ENCODE data around the gene RSBN1L.

Gene RSBN1L

DNA sequence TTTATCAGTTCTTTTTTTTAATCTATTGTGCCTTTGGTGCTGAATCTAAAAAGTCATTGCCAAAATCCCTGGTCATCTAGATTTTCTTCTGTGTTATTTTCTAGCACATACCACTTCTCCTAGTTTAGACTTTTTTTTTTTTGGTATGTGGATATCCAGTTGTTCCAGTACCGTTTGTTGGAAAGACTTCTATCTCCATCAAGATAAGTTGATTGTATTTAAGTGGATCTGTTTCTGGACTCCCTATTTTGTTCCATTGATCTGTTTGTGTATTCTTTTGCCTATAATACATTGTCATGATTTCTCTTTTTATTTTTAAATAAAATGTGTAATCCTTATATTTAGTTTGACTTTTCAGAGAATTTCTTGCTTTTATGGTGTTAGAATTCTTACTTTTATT is 35.5 kb downstream of the RSBN1L start:
- no peak for DNase-seq (ENCODE audit: low spot score)

DNA sequence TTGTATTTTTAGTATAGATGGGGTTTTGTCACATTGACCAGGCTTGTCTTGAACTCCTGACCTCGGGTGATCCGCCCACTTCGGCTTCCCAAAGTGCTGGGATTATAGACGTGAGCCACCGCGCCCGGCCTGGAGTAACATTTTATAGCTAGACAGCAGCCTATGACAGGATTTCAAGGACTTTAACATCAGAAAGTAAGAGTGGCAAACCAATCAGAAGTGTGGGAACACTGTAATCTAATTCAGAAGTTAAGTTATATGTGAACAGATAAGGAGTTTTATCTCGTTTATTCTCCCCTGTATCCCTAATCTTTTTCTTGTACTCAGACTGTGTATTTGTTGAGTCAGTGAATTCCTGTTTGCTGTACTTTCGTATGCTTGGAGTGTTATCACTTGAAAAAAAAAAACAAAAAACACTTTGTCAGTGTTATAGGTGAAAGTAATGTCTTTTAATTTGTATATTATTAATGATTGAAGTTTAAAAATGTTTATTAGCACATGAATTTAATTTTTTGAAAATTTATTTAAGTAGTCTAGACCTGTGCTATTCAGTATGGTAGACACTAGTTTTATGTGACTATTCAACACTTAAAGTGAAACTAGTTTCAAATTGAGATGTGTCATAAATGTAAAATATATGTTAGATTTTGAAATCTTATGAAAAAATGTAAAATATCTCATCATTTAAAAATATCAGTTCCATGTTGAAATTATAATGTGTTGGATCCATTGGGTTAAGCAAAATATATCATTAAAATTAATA is 38.6 kb downstream of the RSBN1L start:
- DNase-seq (ENCODE audit: low spot score), result no peak

DNA sequence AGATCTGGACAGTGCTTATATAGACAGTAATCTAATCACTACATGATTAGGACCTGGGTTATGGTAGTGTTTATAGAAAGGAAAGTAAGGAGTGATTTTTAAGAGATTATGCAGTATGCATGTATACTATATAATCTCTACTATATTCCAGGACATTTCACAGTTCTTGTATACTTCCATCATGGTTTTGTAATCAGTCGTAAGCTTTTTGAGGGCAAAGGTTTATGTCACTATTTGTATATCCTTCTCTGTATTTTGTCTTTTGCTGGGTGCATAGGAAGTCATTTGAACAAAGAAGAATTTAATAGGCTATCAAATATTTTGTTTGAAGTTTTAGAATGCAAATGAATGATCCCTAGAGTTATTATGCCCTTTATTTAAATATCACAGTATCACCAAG is 39.2 kb downstream of the RSBN1L start:
- no peak for DNase-seq (ENCODE audit: low spot score)

DNA sequence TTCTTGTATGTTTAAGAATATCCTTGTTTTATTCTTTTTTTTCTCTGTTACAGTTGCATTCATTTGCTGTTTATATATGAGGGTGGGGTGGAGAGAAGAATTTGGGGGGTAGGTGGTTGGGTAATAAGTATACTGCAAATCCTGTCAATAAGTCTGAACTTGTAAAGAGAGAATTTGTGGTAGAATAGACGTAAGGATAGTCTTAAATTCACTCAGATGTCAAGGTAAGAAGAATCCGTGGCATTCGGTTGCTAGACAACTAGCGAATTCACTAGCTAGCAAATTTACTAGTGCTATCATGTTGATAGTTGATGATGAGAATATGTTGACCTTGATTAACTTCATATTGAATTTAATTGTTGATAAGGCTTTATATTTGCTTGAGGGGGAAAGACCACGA is 40.7 kb downstream of the RSBN1L start:
- DNase-seq (ENCODE audit: low spot score), result no peak

DNA sequence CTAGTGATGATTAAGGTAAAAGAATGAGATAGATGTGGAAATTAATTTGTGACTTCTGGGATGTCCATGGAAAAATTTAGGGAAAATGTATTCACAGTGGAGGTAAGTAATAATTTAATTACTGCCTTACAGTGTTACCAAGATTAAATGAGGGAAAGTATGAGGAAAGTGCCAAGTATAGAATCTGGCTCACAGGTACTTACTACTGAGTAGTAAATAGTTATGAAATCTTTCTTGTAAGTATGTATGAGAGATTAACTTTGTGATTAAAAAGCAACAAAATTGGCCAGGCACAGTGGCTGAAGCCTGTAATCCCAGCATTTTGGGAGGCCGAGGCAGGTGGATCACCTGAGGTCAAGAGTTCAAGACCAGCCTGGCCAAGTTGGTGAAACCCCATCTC is 42.1 kb downstream of the RSBN1L start:
- no peak for DNase-seq (ENCODE audit: low spot score)

DNA sequence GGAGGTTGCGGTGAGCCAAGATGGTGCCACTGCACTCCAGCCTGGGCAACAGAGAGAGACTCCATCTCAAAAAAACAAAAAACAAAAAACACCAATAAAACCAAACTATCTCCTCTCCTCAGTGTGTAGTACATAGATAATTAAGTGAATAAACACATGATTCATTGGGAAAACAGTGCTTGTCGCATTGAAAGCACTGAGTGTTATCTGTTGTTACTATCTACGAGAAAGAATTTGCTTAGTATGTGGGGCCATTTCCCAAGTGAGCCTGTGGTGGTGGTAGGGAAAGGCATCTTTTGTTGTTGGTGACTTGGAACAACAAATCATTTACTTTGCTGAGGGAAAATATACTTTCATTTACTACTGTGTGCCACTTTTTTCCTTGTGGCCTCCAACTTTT is 42.6 kb downstream of the RSBN1L start:
- no peak for DNase-seq (ENCODE audit: low spot score)

DNA sequence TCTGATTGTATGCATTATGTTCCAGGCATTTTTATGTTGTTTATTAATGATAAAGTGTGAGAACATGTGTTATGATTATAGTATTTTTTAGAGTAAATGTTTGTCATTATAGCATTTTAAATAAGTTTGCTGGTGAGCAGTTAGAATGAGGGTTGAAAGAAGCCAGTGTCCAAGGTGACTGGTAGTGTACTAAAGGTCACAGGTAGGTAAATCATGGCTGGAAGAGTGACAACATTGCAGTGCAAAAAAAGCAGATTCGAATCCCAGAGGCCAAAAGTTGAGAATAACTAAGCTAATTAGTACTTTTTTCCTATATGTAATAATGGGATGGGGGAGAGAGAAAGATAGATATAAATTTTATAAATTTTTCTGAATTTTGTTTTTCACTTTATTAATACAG is 44.0 kb downstream of the RSBN1L start:
- no peak for DNase-seq (ENCODE audit: low spot score)

DNA sequence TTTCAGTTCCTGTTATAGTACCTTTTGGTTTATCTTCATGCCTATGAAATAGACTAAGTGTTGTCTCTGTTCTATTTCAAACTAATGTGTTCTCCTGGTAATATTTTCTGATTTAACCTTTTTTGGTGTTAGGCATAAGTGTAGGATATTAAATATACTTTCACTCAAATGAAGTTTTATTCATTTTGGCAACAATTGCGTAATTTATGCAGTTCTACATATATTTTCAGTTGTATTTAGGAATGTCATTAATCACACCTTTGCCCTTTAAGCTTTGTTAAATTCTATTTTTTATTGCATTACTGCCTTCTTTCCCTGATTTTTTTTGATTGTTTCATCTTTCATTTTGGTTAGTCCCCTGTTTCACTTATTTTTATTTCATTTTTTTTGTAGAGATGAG is 47.3 kb downstream of the RSBN1L start:
- no peak for DNase-seq (ENCODE audit: low spot score)

DNA sequence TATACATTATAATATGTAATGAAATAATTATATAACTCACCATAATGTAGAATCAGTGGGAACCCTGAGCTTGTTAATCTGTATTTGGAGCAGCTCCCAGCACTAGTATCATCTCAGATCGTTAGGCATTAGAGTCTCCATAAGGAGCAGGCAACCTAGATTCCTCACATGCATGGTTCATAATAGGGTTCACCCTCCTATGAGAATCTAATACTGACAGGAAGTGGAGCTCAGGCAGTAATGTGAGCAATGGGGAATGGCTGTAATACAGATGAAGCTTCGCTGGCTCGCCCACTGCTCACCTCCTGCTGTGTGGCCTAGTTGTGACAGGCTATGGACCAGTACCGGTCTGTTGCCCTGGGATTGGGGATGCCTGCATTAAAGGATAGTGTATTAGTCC is 49.5 kb downstream of the RSBN1L start:
- DNase-seq (ENCODE audit: low spot score), result no peak

DNA sequence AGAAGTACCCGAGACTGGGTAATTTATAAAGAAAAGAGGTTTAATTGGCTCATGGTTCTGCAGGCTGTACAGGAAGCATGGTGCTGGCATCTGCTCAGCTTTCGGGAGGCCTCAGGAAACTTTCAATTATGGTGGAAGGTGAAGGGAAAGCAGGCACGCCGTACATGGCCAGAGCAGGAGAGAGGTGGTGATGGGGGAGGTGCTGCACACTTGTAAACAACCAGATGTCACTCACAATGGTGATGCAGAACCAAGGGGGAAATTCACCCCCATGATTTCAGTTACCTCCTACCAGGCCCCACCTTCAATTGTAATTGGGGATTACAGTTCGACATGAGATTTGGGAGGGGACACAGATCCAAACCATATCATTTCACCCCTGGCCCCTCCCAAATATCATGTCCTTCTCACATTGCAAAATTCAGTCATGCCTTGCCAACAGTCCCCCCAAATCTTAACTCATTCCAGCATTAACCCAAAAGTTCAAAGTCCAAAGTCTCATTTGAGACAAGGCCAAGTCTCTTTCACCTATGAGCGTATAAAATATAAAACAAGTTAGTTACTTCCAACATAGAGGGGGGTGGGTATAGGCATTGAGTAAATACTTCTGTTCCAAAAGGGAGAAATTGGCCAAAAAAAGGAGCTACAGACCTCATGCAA is 50.0 kb downstream of the RSBN1L start:
- no peak for DNase-seq (ENCODE audit: low spot score)

DNA sequence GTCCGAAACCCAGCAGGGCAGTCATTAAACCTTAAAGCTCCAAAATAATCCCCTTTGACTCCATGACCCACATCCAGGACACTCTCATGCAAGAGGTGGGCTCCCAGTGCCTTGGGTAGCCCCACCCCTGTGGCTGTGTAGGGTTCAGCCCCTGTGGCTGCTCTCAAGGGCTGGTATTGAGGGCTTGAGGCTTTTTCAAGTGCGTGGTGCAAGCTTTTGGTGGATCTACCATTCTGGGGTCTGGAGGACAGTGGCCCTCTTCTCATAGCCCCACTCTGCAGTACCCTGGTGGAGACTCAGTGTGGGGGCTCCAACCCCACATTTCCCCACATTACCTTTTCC is 50.5 kb downstream of the RSBN1L start:
- no peak for DNase-seq (ENCODE audit: low spot score)

DNA sequence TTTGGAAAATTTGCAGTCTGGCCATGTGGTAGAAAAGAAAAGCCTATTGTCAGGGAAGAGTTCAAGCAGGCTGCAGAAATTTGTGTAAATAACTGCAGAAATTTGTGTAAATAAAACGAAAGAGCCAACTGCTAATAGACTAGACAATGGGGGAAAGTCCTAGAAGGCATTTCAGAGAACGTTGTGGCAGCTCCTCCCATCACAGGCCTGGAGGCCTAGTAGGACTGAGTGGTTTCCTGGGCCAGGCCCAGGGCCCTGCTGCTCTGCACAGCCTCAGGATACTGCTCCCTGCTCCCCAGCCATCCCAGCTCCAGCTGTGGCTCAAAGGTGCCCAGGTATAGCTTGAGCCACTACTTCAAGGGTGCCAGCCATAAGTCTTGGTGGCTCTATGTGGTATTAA is 50.9 kb downstream of the RSBN1L start:
- DNase-seq (ENCODE audit: low spot score), result no peak

DNA sequence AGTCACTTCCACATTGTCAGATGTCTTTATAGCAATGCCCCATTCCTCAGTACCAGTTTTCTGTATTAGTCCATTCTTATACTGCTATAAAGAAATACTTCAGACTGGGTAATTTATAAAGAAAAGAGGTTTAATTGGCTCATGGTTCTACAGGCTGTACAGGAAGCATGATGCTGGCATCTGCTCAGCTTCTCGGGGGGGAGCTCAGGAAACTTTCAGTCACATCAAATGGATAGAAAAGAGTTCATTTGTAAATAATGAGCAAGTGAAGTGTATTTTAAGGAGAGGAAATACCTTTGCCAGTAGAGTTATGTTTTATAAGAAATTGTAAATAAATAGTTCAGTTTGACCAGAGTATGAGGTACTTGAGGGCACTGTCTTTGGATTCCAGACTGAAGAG is 51.5 kb downstream of the RSBN1L start:
- DNase-seq (ENCODE audit: low spot score), result no peak

DNA sequence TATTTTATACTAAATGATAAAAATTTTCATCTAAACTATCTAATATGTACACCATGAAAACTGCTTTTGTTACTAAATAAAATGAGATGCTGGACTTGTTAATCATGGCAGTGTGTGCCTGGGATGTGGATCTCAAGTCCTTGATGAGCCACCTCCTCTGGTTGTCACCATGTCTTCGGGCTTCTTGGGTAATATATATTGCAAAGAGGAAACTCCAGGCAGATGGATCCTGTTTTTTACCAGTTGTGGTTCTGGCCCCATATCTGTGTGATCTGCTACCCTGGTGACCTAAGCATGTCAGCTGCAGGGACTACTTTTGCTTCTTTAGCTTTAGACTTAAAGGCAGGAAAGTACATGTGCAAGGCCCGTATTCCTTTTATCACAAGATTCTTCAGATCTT is 55.8 kb downstream of the RSBN1L start:
- DNase-seq (ENCODE audit: low spot score), result no peak

DNA sequence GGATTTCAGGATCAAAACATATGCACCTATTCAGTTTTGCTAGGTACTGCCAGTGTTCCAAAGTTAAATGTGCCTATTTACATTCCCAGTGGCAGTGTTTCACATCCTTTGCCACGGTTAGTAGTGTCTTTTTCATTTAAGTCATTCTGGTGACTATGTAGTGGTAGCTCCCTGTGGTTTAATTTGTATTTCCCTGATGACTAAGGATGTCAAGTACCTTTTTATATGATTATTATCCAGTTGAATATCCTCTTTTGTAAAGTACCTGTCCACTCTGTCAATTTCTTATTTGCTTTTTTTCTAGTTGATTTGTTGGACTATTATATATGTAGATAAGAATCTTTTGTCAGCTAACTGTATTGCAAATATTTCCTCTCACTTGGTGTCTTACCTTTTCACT is 56.9 kb downstream of the RSBN1L start:
- DNase-seq (ENCODE audit: low spot score), result no peak

DNA sequence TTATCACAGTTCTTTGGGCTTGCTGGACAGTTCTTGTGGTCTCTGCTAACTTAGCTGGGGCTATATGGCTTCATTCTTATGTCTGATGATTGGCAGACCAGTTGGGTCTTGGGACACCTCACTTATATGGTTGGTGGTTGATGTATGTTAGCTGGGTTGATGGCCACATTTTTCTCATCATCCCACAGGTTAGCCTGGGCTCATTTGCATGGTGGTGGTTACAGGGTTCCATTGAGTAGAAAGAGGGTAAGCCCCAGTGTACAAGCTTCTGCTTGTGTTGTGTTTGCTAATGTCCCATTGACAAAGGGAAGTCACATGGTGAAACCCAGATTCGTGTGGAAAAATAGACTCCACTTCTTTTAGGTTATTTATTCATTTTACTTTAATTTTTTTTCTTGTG is 61.3 kb downstream of the RSBN1L start:
- DNase-seq (ENCODE audit: low spot score), result no peak

DNA sequence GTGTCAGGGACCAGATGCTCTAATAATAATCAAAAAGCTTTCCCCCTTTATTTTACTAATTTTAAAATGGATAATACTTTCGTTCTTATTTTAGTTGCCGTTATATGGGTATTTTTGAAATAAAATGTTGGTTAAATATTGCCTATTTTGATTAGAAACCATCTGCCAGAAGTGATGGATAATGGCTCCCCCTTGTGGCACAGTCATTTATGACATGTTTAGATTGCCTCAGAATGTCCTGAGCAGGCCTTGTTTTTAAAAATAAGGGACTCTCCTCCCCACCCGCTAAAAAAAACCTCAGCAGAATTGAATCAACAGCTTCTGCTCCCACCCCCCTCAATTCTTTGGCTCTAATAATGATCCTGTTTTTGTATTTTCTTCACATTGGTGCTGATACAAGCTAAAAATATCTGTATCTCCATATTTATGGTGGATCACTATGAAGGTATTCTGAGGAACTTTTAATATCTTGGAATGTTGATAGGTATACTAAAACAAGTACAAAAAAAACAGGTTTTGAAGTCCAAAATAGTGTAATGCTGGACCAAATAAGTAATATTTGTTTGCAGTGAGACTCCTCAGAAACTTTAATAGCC is 63.1 kb downstream of the RSBN1L start:
- peak; percentile 85 for DNase-seq (ENCODE audit: low spot score)

DNA sequence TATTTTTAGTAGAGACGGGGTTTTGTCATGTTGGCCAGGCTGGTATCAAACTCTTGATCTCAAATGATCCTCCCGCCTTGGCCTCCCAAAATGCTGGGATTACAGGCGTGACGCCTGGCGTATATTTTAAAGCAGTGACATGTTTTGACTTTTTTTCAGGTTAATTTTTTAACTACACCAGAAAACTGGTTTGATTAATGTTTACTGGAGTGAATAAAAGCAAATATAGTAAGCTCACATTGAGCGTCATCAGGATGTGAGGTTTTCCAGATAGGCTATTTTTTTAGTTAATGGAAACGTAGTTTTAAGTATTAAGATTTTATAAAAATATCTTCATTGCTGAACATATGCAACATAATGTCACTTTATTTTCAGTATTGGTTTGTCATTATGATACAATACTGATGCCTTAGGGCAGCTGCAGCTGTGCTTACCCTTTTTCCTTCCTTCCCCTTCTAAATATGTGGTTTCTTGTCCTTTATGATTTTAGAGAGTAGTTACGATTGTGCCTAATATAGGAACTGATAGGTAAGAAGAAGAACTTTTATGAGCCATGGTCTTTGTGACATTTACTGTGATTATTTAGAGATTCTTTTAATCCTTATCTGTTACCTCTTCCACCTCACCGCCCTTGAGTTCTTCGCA is 64.7 kb downstream of the RSBN1L start:
- DNase-seq (ENCODE audit: low spot score), result no peak

DNA sequence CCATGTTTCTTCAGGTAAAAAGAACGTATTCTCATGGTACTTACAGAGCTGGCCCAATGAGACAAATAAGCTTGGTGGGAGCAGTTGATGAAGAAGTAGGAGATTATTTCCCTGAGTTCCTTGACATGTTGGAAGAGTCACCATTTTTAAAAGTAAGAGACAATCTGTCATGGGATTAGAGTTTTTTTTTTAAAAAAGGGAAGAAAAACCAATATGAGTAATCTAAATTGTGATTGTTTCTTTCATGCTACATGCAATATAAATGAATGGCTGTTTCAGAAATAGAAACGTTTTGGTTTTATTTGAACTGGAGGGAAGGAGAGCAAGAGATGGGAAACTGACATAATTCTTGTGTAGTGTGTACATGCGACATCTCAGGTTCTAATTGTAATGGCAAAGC is 69.2 kb downstream of the RSBN1L start:
- DNase-seq (ENCODE audit: low spot score), result no peak

DNA sequence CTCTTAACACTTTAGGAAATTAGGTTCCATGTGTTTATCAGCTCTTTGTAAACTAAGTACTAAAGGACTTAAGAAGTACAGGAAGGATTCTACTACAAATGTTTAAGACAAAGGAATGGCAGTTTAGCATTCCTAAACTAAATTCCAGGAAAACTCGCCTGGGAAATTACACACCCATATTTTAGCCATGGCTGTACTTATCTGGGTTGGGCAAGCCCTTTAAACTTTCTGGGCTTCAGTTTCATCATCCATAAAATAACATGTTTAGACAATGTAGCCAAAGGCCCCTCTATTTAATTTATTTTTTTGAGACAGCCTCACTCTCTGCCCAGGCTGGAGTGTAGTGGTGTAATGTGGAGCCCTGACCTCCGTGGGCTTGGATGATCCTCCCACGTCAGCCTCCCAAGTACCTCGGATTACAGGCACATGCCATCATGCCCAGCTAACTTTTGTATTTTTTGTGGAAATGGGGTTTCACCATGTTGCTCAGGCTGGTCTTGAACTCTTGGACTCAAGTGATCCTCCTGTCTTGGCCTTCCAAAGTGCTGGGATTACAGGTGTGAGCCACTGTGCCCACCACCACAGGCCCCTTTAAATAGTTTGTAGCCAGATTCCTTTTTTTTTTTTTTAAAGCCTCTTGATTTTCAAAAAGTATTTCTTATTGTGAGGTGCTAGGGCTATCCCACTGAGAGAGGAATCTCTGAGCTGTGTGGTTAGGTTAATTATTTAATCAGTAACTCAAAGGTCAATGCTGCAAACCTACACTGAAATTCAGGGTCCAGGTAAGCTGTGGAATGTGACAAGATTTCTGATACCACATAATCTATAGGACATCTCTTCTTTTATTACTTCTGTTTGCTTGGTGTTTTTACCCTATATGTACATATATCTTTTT is 69.9 kb downstream of the RSBN1L start:
- no peak for DNase-seq (ENCODE audit: low spot score)

DNA sequence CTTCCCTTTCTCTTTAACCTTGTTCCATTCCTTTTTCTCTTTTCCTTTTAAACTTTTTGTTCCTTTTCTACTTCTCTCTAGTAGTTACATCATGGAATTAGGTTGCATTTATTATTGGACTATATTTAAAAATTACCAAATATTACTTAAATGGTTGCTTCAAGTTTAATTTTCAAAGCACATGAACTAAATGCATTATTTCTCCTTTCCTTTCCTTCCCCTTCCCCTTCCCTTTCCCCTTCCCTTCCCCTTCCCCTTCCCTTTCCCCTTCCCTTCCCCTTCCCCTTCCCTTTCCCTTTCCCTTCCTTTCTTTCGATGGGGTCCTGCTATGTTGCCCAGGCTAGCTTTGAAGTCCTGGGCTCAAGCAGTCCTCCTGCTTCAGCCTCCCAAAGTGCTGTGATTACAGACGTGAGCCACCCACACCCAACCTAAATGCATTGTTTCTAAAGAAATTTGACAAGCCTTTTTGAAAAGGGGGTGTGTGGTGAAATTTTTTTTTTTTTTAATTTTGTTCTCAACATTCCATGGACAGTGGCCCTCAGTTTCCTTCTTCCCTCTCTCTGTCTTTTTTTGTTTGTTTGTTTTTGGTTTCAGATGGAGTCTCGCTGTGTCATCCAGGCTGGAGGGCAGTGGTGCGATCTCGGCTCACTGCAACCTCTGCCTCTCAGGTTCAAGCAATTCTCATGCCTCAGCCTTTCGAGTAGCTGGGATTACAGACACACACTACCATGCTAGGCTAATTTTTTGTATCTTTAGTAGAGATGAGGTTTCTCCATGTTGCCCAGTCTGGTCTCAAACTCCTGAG is 70.7 kb downstream of the RSBN1L start:
- no peak for DNase-seq (ENCODE audit: low spot score)

All from hematopoietic multipotent progenitor cell treated with erythropoietin and hydrocortisone succinate and interleukin-3 and kit ligand, for 15 days (in vitro differentiated cells).